H1 (cell line): ENCODE data around the gene ARID2. TPM values are rescaled to one million over a fixed set of nuclear protein-coding genes. Genes with fewer than 3 reads are reported as not detected.

Experiments used
- GABPA ChIP-seq: IDR thresholded peaks from 2 replicates; pipeline ENCODE4 v1.6.1; 2011; ENCODE audit warnings: mild to moderate bottlenecking, low read length, moderate library complexity, borderline replicate concordance; ENCODE audit not compliant: insufficient read depth
- HDAC2 ChIP-seq, 2 experiments: fragments of 300-600 bp in 1 of 2; sonication (generic) in 1 of 2; IDR thresholded peaks; 2 replicates each; pipeline ENCODE4 v1.6.1; 2011 to 2012; ENCODE audit warnings: low read depth in 2 of 2, low read length in 2 of 2, mild to moderate bottlenecking in 2 of 2, moderate library complexity in 2 of 2, borderline replicate concordance in 1 of 2, inconsistent platforms in 1 of 2
- PHF8 ChIP-seq: fragments of 200-600 bp; sonication (generic); conservative IDR thresholded peaks from 2 replicates; pipeline ENCODE4 v1.7.1; 2012; ENCODE audit warnings: low read depth, mild to moderate bottlenecking, inconsistent platforms, low read length, moderate library complexity
- SP1 ChIP-seq: IDR thresholded peaks from 2 replicates; pipeline ENCODE4 v1.6.1; 2011; ENCODE audit warnings: low read depth, low read length
- SP2 ChIP-seq: IDR thresholded peaks from 2 replicates; pipeline ENCODE4 v1.6.1; 2012; ENCODE audit warnings: mild to moderate bottlenecking, low read length, inconsistent platforms
- SRF ChIP-seq: IDR thresholded peaks from 2 replicates; pipeline ENCODE4 v1.6.1; 2011; ENCODE audit warnings: mild to moderate bottlenecking, low read depth, low read length, moderate library complexity
- TCF12 ChIP-seq: IDR thresholded peaks from 2 replicates; pipeline ENCODE4 v1.6.1; 2011; ENCODE audit warnings: low read depth, mild to moderate bottlenecking, low read length
- polyA plus RNA-seq, 7 experiments: library from polyadenylated mRNA; depleted of rRNA in 3 of 7; stranded (reverse) in 5 of 7; unstranded in 2 of 7; fragments of >200 nt in 5 of 7; fragments of 200-250 nt in 2 of 7; gene quantifications; 1 replicate in 5 of 7; 2 replicates in 1 of 7; 4 replicates in 1 of 7; pipeline versions ENCODE4 v1.2.1 to v1.2.3, GENCODE V29; 2011 to 2013; ENCODE audit warnings: missing spikeins in 2 of 7, mixed read lengths in 2 of 7
- total RNA-seq: library from RNA; stranded (reverse); fragmentation: NEBNext Ultra II Directional; extraction: Animal tissue kit (Norgen Biotek cat#: 25700); gene quantifications from 2 replicates; pipeline ENCODE4 v1.2.1, GENCODE V29; 2021
- TF ChIP-seq, protein P1 (sequence below): fragments of 300-600 bp; sonication (generic); IDR thresholded peaks from 2 replicates; pipeline ENCODE4 v1.7.1; 2012; ENCODE audit warnings: low read length, moderate library complexity, mild to moderate bottlenecking, inconsistent platforms; ENCODE audit not compliant: insufficient replicate concordance
- TF ChIP-seq, protein P2 (sequence below): IDR thresholded peaks from 2 replicates; pipeline ENCODE4 v1.6.1; 2011; ENCODE audit warnings: low read depth, mild to moderate bottlenecking, low read length; ENCODE audit not compliant: insufficient read depth

The ARID2 gene
- total and polyA plus RNA-seq, 2 of the 8 experiments (the other 6 are each of a cell fraction or from before 2014, with no cell fraction given) = 32.0 to 45.2 TPM

DNA sequence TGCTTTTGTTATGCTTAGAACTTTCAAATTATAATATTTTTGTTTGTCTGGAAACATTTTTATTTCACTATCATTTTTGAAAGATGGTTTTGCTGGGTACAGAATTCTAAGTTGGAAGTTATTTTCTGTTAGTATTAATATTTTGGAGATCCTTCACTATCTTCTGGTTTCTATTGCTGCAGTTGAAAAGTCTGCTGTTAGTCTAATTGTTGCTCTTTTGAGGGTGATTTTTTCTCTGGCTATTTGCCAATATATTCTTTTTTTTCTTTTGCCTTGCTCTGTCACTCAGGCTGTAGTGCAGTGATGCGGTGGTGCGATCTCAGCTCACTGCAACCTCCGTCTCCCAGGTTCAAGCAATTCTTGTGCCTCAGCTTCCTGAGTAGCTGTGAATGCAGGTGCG, 28.2 kb upstream of the ARID2 start (continued):
- TF ChIP-seq, protein P1, sequence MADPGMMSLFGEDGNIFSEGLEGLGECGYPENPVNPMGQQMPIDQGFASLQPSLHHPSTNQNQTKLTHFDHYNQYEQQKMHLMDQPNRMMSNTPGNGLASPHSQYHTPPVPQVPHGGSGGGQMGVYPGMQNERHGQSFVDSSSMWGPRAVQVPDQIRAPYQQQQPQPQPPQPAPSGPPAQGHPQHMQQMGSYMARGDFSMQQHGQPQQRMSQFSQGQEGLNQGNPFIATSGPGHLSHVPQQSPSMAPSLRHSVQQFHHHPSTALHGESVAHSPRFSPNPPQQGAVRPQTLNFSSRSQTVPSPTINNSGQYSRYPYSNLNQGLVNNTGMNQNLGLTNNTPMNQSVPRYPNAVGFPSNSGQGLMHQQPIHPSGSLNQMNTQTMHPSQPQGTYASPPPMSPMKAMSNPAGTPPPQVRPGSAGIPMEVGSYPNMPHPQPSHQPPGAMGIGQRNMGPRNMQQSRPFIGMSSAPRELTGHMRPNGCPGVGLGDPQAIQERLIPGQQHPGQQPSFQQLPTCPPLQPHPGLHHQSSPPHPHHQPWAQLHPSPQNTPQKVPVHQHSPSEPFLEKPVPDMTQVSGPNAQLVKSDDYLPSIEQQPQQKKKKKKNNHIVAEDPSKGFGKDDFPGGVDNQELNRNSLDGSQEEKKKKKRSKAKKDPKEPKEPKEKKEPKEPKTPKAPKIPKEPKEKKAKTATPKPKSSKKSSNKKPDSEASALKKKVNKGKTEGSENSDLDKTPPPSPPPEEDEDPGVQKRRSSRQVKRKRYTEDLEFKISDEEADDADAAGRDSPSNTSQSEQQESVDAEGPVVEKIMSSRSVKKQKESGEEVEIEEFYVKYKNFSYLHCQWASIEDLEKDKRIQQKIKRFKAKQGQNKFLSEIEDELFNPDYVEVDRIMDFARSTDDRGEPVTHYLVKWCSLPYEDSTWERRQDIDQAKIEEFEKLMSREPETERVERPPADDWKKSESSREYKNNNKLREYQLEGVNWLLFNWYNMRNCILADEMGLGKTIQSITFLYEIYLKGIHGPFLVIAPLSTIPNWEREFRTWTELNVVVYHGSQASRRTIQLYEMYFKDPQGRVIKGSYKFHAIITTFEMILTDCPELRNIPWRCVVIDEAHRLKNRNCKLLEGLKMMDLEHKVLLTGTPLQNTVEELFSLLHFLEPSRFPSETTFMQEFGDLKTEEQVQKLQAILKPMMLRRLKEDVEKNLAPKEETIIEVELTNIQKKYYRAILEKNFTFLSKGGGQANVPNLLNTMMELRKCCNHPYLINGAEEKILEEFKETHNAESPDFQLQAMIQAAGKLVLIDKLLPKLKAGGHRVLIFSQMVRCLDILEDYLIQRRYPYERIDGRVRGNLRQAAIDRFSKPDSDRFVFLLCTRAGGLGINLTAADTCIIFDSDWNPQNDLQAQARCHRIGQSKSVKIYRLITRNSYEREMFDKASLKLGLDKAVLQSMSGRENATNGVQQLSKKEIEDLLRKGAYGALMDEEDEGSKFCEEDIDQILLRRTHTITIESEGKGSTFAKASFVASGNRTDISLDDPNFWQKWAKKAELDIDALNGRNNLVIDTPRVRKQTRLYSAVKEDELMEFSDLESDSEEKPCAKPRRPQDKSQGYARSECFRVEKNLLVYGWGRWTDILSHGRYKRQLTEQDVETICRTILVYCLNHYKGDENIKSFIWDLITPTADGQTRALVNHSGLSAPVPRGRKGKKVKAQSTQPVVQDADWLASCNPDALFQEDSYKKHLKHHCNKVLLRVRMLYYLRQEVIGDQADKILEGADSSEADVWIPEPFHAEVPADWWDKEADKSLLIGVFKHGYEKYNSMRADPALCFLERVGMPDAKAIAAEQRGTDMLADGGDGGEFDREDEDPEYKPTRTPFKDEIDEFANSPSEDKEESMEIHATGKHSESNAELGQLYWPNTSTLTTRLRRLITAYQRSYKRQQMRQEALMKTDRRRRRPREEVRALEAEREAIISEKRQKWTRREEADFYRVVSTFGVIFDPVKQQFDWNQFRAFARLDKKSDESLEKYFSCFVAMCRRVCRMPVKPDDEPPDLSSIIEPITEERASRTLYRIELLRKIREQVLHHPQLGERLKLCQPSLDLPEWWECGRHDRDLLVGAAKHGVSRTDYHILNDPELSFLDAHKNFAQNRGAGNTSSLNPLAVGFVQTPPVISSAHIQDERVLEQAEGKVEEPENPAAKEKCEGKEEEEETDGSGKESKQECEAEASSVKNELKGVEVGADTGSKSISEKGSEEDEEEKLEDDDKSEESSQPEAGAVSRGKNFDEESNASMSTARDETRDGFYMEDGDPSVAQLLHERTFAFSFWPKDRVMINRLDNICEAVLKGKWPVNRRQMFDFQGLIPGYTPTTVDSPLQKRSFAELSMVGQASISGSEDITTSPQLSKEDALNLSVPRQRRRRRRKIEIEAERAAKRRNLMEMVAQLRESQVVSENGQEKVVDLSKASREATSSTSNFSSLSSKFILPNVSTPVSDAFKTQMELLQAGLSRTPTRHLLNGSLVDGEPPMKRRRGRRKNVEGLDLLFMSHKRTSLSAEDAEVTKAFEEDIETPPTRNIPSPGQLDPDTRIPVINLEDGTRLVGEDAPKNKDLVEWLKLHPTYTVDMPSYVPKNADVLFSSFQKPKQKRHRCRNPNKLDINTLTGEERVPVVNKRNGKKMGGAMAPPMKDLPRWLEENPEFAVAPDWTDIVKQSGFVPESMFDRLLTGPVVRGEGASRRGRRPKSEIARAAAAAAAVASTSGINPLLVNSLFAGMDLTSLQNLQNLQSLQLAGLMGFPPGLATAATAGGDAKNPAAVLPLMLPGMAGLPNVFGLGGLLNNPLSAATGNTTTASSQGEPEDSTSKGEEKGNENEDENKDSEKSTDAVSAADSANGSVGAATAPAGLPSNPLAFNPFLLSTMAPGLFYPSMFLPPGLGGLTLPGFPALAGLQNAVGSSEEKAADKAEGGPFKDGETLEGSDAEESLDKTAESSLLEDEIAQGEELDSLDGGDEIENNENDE = no peak
- TF ChIP-seq GABPA (no peak), TCF12 (no peak), HDAC2 (IDR thresholded peaks at IDR 0.05; ENCODE audit: borderline replicate concordance in 1 of 2, low read depth in 2 of 2, low read length in 2 of 2) (no peak), SP1 (no peak), SP2 (no peak), PHF8 (no peak), SRF (no peak)
- TF ChIP-seq, protein P2, sequence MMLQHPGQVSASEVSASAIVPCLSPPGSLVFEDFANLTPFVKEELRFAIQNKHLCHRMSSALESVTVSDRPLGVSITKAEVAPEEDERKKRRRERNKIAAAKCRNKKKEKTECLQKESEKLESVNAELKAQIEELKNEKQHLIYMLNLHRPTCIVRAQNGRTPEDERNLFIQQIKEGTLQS = no peak
